Upper lobe of right lung (tissue), 1 donor: ENCODE measurements around the gene CR1. TPM values are rescaled to one million over a fixed set of nuclear protein-coding genes. Genes with fewer than 3 reads are reported as not detected.

Source experiments
- ATAC-seq: fragments of 200-7000 bp; cut with Tn5 transposase; one replicate; pipeline ENCODE4 v1.9.1; 2020; ENCODE audit warnings: mild to moderate bottlenecking, moderate library complexity
- DNase-seq: peaks from one replicate; pipeline ENCODE4 v3.0.0-alpha.2; 2020
- H3K27ac ChIP-seq: fragments of 200-600 bp; one replicate; pipeline ENCODE4 v1.8.0; 2022
- H3K27me3 ChIP-seq: fragments of 200-600 bp; one replicate; pipeline ENCODE4 v1.8.0; 2022; ENCODE audit warnings: mild to moderate bottlenecking
- H3K36me3 ChIP-seq: fragments of 200-600 bp; one replicate; pipeline ENCODE4 v1.8.0; 2022
- H3K4me1 ChIP-seq: fragments of 200-600 bp; one replicate; pipeline ENCODE4 v1.8.0; 2022
- H3K4me3 ChIP-seq: fragments of 200-600 bp; one replicate; pipeline ENCODE4 v1.8.0; 2022; ENCODE audit warnings: mild to moderate bottlenecking
- H3K9me3 ChIP-seq: fragments of 200-600 bp; one replicate; pipeline ENCODE4 v1.8.0; 2022
- intact Hi-C: fragments of 100-400 bp; cut with DNase I; formaldehyde crosslinking; loops from one replicate; pipeline ENCODE4 v1.11.0; 2022
- total RNA-seq: library from RNA; stranded (reverse); fragmentation: NEBNext Ultra II Directional; extraction: Animal tissue kit (Norgen Biotek cat#: 25700); gene quantifications from one replicate; pipeline ENCODE4 v1.2.1, GENCODE V29; 2021
- TF ChIP-seq, protein P1 (sequence below): fragments of 200-600 bp; IDR thresholded peaks from one replicate; pipeline ENCODE4 v1.8.0; 2022; ENCODE audit warnings: antibody characterized with exemption
- donor health status: DM: no; HTN: yes; CAD: no; lungs with severe emphysema.

CR1 gene
- total RNA-seq, 1 donor from 2014 or later = 11.4 TPM

DNA sequence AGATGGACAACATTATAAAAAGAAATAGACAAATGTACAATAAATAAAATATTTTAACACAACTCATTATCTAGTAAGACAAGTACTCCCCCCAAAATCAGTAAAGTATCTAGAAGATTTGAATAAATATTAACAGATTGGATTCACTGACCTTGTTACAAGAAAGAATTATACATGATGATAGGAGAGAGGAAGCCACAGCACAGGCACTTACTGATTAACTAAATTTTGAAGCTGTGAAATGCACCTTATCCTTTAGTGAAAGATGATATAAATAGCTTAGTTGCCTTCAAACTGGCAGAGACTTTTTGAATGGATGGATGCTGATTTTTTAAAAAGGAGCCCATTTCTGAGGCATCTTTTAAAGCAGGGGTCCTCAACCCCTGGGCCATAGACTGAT is 8.5 kb downstream of the CR1 start:
- TF ChIP-seq, protein P1, sequence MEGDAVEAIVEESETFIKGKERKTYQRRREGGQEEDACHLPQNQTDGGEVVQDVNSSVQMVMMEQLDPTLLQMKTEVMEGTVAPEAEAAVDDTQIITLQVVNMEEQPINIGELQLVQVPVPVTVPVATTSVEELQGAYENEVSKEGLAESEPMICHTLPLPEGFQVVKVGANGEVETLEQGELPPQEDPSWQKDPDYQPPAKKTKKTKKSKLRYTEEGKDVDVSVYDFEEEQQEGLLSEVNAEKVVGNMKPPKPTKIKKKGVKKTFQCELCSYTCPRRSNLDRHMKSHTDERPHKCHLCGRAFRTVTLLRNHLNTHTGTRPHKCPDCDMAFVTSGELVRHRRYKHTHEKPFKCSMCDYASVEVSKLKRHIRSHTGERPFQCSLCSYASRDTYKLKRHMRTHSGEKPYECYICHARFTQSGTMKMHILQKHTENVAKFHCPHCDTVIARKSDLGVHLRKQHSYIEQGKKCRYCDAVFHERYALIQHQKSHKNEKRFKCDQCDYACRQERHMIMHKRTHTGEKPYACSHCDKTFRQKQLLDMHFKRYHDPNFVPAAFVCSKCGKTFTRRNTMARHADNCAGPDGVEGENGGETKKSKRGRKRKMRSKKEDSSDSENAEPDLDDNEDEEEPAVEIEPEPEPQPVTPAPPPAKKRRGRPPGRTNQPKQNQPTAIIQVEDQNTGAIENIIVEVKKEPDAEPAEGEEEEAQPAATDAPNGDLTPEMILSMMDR = no peak
- Histone ChIP-seq H3K4me1 (no peaks in the 10 kb centered on the region), H3K27me3 (peaks cover 30% of the 10 kb centered on the region), H3K9me3 (no peaks in the 10 kb centered on the region), H3K4me3 (no peak overlapping the region), H3K36me3 (no peaks in the 10 kb centered on the region), H3K27ac (no peak overlapping the region)
- intact Hi-C loops = no loop called here
- DNase-seq = no peak
- no peak for ATAC-seq

DNA sequence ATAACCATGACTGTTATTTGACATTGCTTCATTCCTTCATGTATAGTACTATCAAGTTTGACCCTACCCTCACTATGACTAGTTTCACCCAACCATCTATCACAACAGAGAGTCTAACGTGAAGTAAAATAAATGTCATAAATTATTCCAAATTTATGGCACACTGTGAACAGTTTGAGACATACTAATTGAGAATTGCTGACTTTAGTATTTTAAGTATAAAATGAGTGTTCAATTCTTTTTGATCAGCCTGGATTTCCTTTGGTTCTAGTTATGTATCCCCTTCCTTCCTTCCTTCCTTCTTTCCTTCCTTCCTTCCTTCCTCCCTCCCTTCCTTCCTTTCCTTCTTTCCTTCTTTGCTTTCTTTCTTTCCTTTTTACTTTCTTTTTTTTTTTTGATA is 14.5 kb downstream of the CR1 start:
- Histone ChIP-seq H3K27ac (no peak overlapping the region), H3K27me3 (no peaks in the 10 kb centered on the region), H3K36me3 (no peaks in the 10 kb centered on the region), H3K4me1 (no peaks in the 10 kb centered on the region), H3K4me3 (no peak overlapping the region), H3K9me3 (no peaks in the 10 kb centered on the region)
- ATAC-seq = no peak
- TF ChIP-seq, protein P1 = no peak
- no peak for DNase-seq
- intact Hi-C loops = no loop called here

DNA sequence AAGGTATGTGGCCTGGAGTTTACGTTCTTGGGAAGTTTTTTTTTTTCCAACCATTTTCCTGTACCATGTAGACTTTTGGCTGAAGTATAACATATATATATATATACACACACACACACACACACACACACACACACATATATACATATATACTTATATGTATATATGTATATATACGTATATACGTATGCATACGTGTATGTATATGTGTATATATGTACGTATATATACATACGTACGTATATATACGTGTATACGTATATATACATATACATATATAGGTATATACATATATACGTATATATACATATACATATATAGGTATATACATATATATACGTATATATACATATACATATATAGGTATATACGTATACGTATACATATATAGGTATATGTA is 18.9 kb downstream of the CR1 start:
- no peaks in the 10 kb centered on the region for H3K36me3 ChIP-seq
- ATAC-seq = no peak
- H3K9me3 ChIP-seq = no peaks in the 10 kb centered on the region
- H3K4me3 ChIP-seq = no peak overlapping the region
- no peak for DNase-seq
- intact Hi-C loops = no loop called here
- TF ChIP-seq, protein P1 = no peak
- H3K4me1 ChIP-seq = no peaks in the 10 kb centered on the region
- no peaks in the 10 kb centered on the region for H3K27me3 ChIP-seq
- no peak overlapping the region for H3K27ac ChIP-seq

DNA sequence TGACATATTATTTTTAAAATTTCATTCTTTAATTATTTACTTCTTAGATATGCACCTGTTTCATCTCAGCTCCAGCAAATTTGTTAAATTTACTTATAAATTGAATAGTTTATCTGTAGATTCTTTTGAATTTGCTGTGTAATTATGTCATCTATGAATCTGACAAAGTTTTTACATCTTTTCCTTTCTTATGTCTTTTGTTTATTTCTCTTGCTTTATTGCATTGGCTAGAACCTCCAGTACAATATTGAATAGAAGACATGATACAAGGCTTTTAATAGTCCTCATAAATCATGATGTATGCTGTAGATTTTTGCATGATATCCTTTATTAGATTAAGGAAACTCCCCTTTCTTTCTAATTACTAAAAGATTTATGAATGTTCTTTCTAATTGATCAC is 20.8 kb downstream of the CR1 start:
- no peak overlapping the region for H3K4me3 ChIP-seq
- H3K36me3 ChIP-seq = no peaks in the 10 kb centered on the region
- H3K4me1 ChIP-seq = no peaks in the 10 kb centered on the region
- TF ChIP-seq, protein P1 = no peak
- ATAC-seq (no peak), DNase-seq (no peak)
- H3K27me3 ChIP-seq = no peaks in the 10 kb centered on the region
- H3K27ac ChIP-seq = no peak overlapping the region
- H3K9me3 ChIP-seq = no peaks in the 10 kb centered on the region
- intact Hi-C loops = no loop called here

DNA sequence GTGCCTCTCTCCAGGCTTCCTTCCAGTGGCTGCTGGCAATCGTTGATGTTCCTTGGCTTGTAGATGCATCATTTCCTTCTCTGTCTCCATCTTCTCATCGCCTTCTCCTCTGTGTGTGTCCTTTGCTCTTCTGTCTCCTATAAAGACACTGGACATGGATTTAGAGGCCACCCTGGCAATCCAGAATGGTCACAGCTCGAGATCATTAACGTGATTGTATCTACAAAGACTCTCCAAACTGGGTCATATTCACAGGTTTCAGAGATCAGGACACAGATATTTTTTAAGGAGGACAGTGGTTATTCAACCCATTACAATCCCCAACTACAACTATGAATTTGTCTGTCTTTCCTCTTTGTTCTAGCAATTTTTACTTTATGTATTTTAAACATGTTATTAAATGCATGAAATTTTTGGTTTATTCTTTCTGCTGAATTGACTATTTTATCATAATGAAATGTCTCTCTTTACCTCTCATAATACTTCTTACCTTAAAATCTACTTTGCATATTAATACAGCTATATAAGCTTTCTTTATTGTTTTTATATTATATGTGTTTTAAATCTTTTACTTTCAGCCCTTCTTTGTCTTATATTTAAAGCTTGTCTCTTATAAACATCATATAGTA is 22.8 kb downstream of the CR1 start:
- Histone ChIP-seq H3K9me3 (no peaks in the 10 kb centered on the region), H3K36me3 (no peaks in the 10 kb centered on the region), H3K4me3 (no peak overlapping the region), H3K4me1 (no peaks in the 10 kb centered on the region), H3K27me3 (no peaks in the 10 kb centered on the region), H3K27ac (no peak overlapping the region)
- TF ChIP-seq, protein P1 = no peak
- intact Hi-C loops = no loop called here
- no peak for DNase-seq
- no peak for ATAC-seq
